Stimulated activated naive CD4-positive, alpha-beta T cell (primary cell): ENCODE results near the gene MAPK14.
"Not testable (repeated sequence)": the region's sequence is repeated elsewhere in the genome, so short reads cannot be mapped to it uniquely, and the experiment has no call there.

Experiments used
- DNase-seq, 6 experiments: peaks; one replicate each; lab custom pipeline; 2025; lab: John Stamatoyannopoulos, UW

MAPK14 gene

DNA sequence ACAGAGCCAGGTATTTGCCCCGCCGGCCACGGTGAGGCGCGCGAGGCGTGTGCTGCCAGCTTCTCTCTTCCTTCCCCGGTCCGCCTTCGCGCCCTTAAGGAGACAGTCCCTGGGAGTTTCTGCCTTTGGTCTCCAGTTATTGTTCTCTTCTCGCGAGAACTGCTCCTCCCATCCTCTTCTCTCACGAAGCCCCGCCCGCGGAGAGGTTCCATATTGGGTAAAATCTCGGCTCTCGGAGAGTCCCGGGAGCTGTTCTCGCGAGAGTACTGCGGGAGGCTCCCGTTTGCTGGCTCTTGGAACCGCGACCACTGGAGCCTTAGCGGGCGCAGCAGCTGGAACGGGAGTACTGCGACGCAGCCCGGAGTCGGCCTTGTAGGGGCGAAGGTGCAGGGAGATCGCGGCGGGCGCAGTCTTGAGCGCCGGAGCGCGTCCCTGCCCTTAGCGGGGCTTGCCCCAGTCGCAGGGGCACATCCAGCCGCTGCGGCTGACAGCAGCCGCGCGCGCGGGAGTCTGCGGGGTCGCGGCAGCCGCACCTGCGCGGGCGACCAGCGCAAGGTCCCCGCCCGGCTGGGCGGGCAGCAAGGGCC, at the start of gene MAPK14:
Gene MAPK14 (plus strand): TSS at position 308 of the 587 bp plus-strand sequence. CDS start 350 bp downstream, outside the sequence.
- peak; percentile 93 to 99 (median 99) for DNase-seq

DNA sequence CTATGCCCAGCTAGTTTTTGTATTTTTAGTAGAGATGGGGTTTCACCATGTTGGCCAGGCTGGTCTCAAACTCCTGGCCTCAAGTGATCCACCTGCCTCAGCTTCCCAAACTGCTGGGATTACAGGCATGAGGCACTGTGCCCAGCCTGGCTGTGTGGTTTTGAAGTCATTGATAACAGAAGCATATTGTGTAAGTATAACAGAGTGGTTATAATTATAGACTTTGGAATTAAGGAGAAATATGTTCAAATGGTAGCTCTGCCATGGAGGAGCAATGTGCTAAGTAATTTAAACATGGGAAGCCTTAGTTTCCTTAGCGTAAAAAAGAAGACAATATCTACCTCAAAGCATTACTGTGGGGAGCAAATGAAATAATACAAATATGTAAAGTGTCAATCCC, 47.5 kb upstream of the MAPK14 start:
- DNase-seq = not testable (repeated sequence)

GRCh38 chr6:35980991-35981645, 46.5 kb upstream of the MAPK14 start:
- DNase-seq = no peak

DNA sequence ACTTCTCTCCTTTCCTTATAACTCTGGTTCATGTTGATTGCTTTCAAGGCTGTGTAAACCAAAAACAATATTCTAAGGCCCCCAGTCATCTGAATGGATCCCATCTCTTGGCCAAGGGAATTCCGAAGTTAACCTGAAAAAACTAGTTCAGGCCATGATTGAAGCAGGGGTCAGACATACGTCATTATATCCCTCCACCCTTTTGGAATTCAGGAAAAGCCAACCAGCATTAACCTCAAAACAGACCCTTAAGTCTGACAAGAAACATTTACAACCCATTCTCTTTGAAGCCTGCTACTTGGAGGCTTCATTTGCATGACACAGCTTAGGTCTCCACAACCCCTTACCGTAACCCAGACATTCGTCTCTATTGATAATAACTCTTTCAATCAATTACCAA, 42.9 kb upstream of the MAPK14 start:
- no peak for DNase-seq

DNA sequence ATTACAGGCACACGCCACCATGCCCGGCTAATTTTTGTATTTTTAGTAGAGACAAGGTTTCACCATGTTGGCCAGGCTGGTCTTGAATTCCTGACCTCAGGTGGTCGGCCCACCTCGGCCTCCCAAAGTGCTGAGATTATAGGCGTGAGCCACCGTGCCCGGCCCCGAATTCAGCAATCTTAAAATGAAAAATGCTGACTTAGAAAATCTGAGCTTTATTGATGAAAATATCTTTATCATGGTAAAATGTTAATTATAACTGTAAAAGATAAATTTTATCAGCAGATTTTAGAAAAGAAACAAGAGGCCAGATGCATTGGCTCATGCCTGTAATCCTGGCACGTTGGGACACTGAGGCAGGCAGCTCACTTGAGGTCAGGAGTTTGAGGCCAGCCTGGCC, 39.6 kb upstream of the MAPK14 start:
- DNase-seq = not testable (repeated sequence)

DNA sequence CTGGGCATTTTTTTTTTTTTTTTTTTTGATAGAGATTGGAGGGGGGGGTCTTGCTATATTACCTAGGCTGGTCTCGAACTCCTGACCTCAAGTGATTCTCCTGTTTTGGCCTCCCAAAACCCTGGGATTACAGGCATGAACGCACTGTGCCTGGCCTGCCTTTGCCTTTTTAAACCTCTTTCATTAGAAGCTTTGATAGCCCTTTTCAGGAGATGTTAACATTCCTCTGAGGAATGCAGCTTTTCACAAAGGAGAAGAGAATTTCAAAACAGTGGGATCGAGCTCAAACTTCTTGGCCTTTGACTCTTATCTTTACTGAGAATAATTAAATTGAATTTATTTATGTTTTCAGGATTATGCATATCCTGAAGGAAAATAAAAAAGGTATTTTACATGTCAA, 34.5 kb upstream of the MAPK14 start:
- DNase-seq = no peak

GRCh38 chr6:36000451-36000850, 27.2 kb upstream of the MAPK14 start:
- no peak for DNase-seq

GRCh38 chr6:36015666-36016065, 11.9 kb upstream of the MAPK14 start:
- DNase-seq = no peak

- no peak for DNase-seq
Observed at GRCh38 chr6:36018339-36018738, 9.3 kb upstream of the MAPK14 start.

- no peak for DNase-seq
Observed at GRCh38 chr6:36019167-36019566, 8.4 kb upstream of the MAPK14 start.

DNA sequence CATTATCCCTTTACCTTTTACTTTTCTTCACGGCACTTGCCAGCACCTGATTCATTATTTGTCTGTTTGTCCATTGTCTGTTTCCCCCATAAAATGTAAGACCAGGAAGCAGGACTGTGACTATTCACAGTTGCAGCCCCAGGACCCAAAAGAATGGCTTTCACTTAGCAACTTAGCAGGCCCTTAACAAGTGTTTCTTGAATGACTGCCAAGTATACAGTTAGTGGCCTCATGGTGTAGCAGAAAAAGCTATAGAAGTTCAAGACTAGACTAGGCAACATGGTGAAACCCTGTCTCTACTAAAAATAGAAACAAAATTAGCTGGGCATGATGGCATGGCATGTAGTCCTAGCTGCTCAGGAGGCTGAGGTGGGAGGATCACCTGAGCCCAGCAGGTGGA, 7.5 kb upstream of the MAPK14 start:
- no peak for DNase-seq

GRCh38 chr6:36023996-36024795, 3.4 kb upstream of the MAPK14 start, which contains the start of gene SLC26A8:
SLC26A8 (minus strand) TSS chr6:36024641; CDS start chr6:36019707, 4,934 bp downstream.
- no peak for DNase-seq

GRCh38 chr6:36025260-36025931, 2.2 kb upstream of the MAPK14 start:
- no peak for DNase-seq

DNA sequence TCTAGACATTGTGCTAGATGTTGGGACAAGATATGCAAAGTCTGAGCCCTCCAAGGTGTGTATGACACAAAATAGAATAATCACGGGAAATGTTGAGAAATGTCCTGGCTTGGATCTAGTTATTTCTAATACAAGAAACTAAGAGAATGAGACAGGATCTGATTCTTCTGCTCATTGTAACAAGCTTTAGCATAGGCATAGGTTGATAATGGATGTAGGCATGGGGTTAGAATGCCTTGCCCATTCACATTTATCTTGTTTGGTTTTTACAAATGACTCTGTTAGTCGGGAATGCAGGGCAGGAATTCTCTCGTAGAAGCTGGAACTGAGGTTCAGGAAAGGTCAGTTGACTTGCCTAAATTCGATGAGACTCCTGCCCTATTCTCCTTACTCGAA, 1.7 kb upstream of the MAPK14 start:
- DNase-seq = no peak

DNA sequence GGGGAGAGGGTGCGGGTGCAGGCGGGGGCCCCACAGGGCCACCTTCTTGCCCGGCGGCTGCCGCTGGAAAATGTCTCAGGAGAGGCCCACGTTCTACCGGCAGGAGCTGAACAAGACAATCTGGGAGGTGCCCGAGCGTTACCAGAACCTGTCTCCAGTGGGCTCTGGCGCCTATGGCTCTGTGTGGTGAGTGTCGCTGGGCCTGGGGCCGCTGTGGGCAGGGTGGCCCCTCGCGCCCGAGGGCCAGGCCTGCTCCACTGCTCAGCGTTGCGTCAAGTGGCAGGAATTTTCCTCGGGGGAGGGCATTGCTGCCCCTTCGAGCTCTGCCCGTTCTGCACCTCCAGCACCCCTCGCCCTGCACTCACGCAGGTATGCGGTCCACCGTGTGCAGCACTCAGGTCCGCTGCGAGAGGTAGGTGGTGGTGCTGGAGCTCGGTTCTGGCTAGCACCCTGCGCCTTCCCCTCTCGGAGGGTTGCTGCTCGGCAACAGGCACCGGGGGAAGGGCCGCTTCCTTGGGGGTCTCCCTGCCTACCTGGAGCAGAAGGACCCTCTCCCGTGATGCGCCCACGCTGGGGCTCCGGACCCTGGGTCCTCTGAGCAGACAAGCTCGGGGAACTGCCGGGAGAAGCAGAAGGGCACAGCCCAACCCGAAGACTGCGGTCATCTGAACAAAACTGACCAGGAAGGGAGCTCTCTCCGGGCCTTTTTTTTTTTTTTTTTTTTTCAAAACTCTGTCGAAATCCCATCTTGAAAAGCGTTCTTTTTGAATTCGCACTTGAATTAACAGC, 674 bp downstream of the MAPK14 start:
- peak; percentile 39 to 74 (median 56) for DNase-seq

DNA sequence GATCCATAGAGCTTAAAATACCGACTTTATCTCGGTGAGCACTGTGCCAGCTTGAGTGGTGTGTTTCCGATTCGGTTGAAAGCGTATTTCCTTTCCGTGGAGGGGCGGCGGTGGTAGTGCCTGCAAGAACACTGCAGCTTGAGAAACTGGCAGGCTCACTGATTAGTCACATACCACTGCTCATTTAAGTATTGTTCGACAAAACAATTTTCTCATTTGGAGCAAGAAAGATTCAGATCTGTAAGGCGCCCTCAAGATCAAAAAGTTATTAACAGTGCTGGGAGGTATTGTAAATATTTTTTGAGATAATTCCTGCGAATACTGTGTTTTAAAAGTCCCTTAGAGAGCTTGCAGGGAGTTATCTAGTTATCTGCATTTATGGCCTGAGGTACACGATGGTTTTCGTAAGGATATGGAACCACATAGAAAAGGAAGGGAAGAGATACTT, 1.3 kb downstream of the MAPK14 start:
- DNase-seq = peak; percentile 42 to 66 (median 60)

DNA sequence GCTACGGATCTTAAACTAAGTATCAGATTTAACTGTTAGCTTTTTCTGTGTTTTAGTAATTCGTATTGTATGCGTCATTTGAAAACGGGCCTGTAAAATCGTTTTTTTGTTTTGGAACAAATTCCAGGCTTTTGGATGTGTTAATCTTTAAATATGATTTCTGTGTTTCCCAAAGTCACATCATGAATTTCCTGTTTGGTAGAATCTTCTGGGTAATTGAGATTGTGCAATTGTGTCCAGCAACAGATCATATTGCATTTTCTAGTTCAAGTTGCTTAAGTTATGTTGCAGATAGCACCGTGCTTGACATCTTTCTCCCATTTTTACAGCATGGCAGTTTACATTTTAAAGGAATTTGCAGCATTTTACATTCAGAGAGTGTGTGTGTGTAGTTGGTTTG, 1.9 kb downstream of the MAPK14 start:
- DNase-seq = no peak

- DNase-seq = no peak
Observed at GRCh38 chr6:36032261-36032660, 4.7 kb downstream of the MAPK14 start.

GRCh38 chr6:36033144-36033543, 5.5 kb downstream of the MAPK14 start:
- DNase-seq = not testable (repeated sequence)

- DNase-seq = no peak
Observed at GRCh38 chr6:36033935-36034334, 6.3 kb downstream of the MAPK14 start.

DNA sequence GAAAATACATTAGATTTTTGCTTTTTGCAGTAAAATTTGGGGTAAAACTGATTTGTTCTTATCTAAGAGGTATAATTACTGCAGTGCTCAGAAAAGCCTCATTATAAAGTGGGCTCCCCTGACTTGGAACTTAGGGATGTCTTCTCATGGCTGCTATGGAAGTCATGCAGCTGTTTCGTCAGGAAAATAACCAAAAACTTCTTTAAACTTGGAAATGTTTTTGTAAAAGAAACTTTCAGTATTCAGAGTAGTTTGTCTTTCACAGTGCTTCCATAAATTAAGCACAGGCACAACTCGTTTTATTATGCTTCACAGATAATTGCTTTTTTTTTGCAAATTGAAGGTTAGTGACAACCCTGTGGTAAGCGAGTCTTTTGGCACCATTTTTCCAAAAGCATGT, 6.8 kb downstream of the MAPK14 start:
- DNase-seq = no peak

DNA sequence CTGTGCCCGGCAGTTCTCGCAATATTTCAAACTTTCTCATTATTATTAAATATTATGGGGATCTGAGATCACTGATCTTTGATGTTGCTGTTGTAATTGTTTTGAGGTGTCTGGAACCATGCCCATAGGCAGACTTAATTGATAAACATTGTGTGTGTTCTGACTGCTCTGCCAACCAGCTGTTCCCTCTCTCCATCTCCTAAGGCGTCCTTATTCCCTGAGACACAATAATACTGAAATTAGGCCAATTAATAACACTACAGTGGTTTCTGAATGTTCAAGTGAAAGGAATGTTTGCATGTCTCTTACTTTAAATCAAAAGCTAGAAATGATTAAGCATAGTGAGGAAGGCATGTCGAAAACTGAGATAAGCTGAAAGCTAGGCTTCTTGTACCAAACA, 7.6 kb downstream of the MAPK14 start:
- DNase-seq = no peak
